GM10266 (cell line): ENCODE measurements around the gene TMEM131.

Experiments used
- DNase-seq: peaks from one replicate; pipeline ENCODE4 v3.0.0; 2012; ENCODE audit errors: extremely low spot score
- CTCF ChIP-seq: IDR thresholded peaks from 2 replicates; pipeline ENCODE4 v1.5.1; 2012; ENCODE audit warnings: mild to moderate bottlenecking, low read depth; ENCODE audit not compliant: control insufficient read depth, insufficient read depth; ENCODE audit errors: missing control alignments

TMEM131 gene

DNA sequence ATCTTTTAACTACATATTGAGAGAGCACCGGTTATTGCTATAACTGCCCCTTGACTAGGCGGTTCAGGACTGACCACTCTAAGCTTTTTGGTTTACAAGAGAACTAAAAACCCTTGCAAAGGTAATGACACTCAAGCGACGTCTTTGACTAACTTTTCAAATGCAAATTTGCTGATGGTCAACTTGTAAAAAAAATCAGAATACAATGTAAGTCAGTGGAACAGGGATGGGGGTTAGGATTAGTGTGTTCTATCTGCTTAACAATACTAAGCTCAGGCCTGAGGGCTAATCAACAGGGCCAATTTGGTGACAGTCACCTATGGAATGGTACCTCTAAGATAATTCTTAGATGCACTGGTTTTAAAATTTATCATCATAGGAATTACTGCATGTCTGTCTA is 225.3 kb downstream of the TMEM131 start:
- DNase-seq: no peak
- TF ChIP-seq CTCF: no peak

DNA sequence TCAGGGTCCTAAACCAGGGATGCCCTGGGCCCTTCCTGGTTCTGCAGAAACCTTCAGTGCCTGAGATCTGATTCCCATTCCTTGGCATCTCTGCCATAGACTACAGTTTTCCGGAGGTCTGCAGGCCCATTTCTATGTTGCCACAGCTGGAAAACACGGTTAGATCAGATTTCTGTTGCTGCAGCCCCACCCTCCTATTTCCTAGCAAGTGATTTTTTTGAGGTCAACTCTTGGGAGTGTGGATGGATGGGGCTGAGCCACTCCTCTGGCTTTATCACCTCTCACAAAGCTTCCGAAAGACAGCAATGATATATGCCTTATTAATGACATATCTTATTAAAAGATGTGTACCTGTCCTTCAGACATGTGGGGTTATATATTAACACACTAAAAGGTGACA is 226.0 kb downstream of the TMEM131 start:
- no peak for DNase-seq
- TF ChIP-seq CTCF: no peak

DNA sequence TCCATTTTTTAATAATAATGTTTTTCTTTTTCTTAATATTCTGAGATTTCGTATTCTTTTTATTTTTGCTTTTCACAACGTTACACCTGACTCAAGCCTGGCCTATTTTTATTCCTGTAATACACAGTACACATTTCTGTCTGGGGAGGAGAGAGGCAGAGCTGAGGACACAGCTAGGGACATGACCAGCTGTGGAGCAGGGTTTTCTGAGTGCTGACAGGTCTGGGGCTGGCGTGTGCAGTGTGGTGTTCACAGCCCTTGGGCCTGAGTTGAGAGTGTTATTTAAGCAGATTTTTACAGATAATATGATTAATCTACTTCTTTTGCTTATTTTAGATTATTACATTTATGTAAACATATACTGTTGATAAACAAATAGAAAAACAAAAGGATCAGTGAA is 226.4 kb downstream of the TMEM131 start:
- no peak for TF ChIP-seq CTCF
- no peak for DNase-seq

- no peak for TF ChIP-seq CTCF
- no peak for DNase-seq
Observed at GRCh38 chr2:97766567-97766966, 229.2 kb downstream of the TMEM131 start.

- TF ChIP-seq CTCF: no peak
- no peak for DNase-seq
Observed at GRCh38 chr2:97765933-97766332, 229.8 kb downstream of the TMEM131 start.

- no peak for DNase-seq
Observed at GRCh38 chr2:97764559-97765263, 231.0 kb downstream of the TMEM131 start.

More at GRCh38 chr2:97764559-97765263, 231.0 kb downstream of the TMEM131 start:
- no peak for TF ChIP-seq CTCF
